ENCODE data around the gene RAB5A.
A peak's percentile ranks its signal among the peaks of the same experiment; 100 is the strongest.
"Not testable (repeated sequence)": the region's sequence is repeated elsewhere in the genome, so short reads cannot be mapped to it uniquely, and the experiment has no call there.

Gene RAB5A, protein sequence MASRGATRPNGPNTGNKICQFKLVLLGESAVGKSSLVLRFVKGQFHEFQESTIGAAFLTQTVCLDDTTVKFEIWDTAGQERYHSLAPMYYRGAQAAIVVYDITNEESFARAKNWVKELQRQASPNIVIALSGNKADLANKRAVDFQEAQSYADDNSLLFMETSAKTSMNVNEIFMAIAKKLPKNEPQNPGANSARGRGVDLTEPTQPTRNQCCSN

DNA sequence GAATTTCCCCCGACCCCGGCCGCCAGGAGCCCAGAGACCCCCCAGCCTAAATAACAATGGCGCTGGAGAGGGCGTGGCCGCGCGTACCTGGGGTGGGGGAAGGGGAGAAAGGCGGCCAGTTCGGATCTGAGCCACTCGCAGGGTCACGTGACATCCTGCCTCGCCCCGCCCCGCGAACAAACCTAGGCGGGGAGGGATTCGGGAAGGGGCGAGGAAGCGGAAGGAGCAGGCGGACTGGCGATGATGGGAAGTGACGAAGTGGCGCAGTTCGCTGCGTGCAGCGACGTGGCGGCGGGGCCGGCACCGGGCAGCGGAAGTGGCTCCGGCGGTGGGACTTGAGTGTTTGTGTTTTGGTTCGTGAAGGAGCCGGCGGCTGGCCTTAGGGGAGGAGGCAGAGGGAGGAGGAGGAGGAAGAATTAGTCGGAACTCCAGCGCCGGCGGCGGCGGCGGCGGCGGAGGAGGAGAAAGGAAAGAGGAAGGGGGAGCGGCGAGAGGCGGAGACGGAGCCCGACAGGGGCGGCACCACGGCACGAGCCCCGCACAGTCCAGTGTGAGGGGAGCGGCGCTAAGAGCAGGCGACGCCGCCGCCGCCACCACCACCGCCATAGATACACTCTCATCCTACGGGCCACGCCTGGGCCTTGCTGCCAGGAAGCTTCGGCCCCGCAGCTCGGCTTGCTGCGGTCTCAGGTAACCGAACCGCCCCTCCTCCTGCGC, at the start of gene RAB5A:
TSS of gene RAB5A (plus strand) at position 266 of the 717 bp plus-strand sequence. CDS start 3,802 bp downstream, outside the sequence.
- peak; percentile 95 for FAIRE-seq

DNA sequence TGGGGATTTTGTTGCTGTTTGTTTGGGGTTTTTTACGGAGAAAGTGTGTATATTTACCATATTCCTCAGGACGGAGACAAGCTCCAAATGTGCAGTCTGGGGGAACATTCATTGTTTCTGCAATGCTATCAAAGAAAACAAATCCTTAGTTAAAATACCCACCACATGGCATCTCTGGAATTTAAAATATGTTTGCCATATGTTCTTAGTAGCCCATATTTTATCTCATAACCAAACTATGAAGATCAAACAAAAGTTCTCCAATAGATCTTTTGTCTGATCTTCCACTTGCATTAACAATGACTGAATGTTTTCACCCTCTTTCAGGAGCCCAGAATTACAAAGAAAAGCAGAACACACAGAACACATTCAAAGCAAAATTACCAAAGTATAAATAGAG, 48.2 kb upstream of the RAB5A start:
- FAIRE-seq, result no peak

DNA sequence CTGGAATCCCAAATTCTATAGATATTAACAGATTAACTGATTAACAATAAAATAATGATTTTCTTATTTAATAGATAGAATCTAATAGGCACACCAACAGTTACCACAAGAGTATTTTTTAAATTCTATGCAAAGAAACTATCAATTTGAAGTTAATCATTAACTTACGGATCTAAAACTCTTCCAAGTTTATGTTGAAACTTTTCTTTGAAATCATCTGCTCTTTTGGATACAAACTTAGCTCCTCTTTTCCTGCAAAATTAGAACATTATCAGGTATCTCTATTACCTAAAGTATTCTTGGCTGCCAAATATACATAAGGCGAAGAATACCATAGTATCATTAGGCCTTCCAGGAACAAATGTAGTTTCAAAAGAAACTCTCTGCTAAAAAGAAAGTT, 47.6 kb upstream of the RAB5A start:
- no peak for FAIRE-seq

DNA sequence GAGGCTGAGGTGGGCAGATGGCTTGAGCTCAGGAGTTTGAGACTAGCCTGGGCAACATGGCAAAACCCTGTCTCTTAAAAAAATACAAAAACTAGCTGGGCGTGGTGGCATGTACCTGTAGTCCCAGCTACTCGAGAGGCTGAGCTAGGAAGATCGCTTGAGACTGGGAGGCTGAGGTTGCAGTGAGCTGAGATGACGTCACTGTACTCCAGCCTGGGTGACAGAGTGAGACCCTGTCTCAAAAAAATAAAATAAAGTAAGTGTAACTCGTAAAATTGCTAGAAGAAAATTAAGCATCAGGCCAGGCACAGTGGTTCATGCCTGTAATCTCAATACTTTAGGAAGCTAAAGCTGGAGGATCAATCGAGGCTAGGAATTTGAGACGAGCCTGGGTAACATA, 47.1 kb upstream of the RAB5A start:
- FAIRE-seq, result not testable (repeated sequence)

DNA sequence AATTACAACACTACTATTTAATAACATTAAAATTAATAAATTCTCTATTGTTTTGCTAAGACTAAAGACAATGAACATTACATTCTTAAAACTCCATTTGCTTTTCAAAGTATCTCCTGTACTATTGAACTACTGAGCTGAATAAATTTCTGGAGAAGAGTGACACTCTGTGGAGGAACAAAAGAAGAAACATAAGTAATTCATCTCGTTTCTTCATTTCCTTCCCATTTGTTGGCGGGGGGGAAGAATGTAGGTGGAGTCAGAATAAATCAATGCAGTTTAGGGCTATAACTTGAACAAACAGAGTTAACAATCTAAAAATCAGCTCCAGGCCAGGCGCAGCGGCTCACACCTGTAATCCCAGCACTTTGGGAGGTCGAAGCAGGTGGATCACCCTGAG, 45.6 kb upstream of the RAB5A start:
- no peak for FAIRE-seq

DNA sequence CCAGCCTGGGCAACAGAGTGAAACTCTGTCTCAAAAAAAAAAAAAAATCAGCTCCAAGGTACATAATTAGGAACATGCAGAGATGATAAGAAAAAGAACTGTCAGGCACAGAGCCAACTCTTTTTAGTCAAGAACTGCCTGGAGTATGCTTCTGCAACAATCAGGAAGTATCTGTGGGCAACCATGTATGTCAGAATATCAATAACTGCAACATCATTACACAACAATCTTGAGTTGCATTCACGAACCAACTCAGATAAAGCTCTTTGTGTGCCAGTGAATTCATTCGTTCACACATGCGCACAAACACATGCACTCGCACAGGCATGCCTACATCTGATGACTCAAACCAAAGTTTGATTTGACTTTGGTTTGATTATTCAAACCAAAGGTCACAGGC, 45.0 kb upstream of the RAB5A start:
- FAIRE-seq, result no peak

DNA sequence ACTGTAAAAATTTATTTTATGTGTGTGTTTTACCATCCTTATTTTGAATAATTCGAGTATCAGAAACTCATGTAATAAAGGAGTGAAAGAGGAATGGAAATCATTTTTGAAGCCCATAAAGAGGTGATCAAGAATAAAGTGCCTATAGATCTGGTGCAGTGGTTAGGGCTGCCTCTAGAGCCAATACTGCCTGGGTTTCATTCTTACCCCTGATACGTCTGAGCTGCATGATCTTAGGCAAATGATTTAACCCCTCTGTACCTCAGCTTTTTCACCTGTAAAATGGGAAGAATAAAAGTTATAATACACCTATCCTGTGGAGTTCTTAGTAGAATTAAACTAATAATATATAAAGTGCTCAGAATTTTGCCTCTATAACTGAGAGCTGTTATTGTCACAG, 43.2 kb upstream of the RAB5A start:
- FAIRE-seq, result no peak

DNA sequence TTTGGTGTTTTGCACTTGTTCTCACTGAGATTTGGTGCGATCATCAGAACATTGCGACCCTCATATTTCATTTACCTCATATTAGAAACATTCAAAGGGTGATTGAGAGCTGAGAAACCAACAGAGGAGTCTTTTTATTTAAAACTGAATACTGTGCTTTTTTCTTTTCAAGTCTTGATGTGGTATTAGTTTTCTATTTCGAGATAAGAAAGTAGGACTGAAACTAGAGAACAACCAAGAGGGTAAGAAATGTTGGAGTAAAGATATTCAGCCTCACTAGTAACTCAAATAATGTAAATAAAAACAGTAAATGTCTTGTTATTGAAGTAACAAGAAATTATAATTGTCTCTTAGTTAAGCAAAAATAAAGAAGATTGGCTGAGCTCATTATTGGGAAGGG, 39.4 kb upstream of the RAB5A start:
- no peak for FAIRE-seq

DNA sequence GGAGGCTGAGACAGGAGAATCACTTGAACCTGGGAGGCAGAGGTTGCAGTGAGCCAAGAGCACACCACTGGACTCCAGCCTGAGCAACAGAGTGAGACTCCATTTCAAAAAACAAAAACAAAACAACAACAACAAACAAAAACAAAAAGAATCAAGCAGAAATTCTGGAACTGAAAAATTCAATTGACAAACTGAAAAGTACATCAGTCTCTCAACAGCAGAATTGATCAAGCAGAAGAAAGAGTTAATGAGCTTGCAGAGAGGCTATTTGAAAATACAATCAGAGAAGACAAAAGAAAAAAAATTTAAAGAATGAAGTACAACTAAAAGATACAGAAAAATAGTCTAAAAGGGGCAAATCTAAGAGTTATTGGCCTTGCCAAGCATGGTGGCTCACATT, 35.4 kb upstream of the RAB5A start:
- no peak for FAIRE-seq

DNA sequence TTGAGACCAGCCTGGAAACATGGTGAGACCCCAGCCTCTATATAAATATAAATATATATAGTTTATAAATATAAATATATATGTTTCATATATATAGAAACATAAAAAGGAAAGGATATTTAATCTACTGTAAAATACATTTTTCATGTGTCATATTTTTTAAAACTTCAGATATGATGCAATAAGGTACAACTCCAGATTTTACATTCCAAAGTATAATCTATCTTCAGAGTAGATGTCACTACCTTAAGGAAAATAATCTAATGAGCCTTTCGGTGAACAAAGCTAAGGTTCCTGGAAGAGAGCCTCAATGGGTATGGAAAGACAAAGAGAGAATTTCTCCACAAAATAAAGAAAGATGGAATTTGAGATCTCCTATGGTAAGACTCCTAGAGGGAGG, 29.7 kb upstream of the RAB5A start:
- no peak for FAIRE-seq

DNA sequence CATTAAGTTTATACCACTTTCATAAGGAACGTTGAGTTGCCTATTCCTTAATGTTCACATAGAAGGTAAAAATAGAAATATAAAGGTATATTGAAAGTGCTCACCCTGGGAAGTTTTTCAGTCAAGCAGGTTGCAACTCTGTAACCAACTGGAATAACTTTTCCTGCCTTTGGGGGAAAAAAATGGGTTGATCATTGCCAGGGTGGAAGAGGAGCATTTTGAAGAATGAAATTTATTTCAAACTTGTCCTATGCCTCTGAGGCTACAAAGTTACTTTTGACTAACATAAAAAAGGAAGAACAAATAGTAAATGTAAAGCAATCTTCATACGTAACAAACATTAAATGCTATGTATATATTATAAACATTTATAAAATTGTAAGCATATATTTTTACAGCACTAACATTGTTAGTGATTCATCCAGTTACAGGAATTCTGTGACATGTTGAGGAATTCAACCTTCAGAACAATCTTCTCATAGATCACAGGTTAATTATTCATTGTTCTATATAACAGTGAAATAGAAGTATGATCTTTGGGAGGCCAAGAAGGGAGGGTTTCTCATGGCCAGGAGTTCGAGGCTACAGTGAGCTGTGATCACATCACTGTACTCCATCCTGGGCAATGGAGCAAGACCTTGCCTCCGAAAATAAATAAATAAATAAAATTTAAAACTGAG, 26.4 kb upstream of the RAB5A start:
- no peak for FAIRE-seq

DNA sequence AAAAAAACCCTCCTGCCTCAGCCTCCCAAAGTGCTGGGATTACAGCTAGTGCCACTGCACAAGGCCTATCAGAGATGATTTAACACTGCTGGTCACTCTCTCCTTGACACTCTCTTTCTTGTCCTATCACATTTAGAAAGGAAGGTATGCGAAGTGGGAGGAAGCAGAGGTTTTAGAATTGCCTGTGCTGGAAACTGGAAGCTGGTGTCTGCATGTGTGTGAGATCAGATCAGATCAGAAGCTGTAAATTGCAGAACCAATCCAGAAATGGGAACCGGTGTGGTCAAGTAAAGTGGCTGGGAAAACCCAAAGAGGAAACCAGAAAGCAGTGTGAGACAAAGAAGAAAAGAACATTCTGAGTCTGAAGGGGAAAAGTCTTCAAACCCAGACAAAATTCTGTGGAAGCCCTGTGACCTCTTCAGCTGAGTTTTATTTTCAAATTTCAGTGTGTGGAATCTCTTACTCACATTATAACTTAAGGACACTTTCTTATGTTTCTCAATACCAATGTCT, 15.7 kb upstream of the RAB5A start:
- no peak for FAIRE-seq

DNA sequence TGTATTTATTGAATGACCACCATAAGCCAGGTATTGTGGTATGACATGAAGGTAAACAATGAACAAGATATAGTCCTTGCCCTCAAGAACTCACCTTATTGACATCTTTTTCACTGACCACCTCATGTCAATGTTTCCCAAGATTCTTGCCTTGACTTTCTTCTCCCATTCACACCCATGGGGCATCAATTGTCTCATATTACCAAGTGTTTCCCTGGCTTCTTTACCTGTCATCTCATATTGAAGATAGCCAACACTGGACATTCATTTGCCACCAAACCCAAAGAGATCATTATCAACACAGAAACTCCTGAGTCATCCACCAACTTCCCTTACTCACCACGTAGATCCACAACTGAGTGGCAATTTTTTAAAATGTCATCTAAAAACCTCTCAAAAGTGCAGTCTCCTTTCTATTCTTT, 15.1 kb upstream of the RAB5A start:
- FAIRE-seq, result no peak

DNA sequence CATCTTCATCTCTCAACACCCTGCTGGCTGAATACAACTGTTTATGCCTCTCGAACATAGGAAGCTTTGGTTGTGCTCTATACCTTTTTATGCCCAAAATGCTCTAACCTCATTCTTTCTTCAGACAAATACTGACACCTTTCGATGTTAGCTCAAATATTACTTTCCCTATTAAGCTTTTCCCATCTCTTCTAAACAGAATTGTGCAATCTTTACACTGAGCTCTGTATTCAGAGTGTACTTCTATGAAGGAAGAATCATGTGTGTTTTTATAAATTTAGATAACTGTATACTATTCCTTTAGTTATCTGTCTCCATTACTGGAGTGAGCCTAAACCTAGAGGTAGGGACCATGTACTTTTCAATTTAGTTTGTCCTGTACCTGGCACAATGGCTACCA, 14.5 kb upstream of the RAB5A start:
- FAIRE-seq, result no peak

DNA sequence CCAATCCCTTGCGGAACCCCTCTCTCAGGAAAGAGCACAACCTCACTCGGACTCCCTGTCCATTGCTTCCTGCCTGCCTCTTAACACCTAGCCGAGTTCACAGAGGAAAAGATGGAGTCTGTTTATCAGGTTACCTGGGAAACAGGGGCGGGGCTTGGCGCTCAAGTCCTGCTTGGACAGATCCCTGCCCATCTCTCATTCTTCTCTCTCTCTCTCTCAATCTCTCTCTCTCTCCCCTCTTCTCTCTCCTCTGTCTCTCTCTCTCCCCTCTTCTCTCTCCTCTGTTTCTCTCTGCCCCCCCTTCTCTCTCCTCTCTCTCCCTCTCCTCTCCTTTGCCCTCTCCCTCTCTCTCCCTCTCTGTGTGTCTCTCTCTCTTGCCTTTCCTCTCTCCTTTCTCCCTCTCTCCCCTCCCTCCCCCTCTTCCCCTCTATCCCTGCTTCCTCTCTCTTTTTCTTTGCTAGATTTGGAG, 12.8 kb upstream of the RAB5A start, which contains the start of gene EFHB:
TSS of gene EFHB (minus strand) at position 120 of the 469 bp plus-strand sequence. CDS start 199 bp downstream, outside the sequence.
- FAIRE-seq, result no peak

DNA sequence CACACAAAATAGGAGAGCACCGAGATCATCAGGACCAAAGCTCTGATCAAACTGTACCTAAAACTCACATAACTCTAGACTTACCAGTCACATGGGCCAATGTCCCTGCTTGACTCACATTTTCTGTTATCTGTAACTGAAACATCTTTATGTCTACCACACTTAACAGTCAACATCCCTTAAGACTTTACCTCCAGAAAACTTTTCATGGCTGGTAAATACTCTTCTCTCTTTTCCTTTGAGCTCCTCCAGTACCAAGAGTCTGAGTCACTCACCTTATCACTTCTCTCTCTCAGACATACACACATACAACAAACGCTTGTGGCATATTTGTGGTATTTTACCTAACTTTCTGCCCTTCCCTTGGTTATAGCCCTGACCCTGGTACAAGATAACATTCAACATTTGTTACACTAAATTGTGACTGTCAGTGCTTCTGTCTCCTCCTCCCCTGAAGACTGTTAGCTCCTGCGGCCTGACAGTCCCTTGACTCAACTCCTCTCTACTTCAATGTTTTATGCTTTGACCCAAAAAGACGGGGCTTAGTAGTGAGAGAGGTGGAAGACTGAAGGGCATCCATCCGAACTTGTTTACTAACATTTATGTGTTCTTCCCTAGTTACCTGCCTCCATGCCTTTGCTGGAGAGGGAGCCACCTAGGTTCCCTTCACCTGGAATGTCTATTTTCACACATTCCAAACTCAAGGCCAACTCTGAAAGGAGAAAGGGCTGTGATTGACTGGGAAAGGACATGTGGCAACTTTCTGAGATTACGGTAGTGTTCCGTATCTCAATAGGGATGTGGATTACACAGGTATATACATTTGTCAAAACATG, 9.2 kb upstream of the RAB5A start:
- FAIRE-seq, result no peak

DNA sequence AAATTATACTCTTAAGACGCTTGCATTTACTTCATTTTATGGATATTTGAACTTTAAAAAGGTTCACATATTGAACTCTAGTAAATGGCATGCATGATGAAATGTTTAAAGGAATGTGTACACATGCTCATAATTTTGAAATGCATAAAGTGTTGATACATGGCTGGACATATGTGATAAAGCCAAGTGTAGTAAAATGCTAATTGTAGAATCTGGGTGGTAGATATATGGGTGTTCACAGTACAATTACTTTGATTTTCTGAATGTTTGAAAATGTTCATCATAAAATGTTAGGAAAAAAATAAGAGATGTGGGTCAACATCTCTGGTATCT, 8.6 kb upstream of the RAB5A start:
- no peak for FAIRE-seq

DNA sequence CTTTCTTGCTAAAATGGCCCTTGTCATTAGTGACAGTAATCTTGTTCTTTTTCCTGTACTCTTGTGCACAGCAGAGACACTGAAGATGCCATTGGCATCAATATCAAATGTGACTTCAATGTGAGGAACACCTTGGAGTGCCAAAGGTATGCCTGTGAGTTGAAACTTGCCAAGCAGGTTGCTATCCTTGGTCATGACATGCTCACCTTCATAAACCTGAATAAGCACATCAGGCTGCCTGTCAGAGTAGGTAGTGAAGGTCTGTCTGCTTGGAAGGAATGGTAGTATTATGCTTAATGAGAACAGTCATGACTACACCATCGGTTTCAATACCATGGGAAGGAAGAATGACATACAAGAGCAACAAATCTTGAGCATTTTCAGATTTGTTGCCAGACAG, 6.3 kb upstream of the RAB5A start:
- no peak for FAIRE-seq

DNA sequence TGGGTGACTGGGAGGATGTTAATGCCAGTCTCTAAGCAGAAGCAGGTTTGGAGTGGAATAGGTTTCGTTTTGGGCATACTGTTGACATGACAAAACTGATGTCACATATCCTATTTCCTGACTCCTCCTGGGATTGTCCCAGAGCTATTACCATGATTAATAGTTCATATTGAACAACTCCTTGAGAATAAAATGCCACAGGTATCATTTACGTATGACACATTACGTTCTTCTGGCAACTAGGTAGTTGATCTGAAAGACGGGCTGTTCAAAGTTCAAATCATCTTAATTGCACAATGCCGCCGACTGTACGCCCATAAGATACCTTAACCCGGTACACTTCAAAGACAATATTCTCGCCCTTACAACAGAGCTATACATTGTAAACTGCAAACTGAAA, 1.4 kb upstream of the RAB5A start:
- no peak for FAIRE-seq

DNA sequence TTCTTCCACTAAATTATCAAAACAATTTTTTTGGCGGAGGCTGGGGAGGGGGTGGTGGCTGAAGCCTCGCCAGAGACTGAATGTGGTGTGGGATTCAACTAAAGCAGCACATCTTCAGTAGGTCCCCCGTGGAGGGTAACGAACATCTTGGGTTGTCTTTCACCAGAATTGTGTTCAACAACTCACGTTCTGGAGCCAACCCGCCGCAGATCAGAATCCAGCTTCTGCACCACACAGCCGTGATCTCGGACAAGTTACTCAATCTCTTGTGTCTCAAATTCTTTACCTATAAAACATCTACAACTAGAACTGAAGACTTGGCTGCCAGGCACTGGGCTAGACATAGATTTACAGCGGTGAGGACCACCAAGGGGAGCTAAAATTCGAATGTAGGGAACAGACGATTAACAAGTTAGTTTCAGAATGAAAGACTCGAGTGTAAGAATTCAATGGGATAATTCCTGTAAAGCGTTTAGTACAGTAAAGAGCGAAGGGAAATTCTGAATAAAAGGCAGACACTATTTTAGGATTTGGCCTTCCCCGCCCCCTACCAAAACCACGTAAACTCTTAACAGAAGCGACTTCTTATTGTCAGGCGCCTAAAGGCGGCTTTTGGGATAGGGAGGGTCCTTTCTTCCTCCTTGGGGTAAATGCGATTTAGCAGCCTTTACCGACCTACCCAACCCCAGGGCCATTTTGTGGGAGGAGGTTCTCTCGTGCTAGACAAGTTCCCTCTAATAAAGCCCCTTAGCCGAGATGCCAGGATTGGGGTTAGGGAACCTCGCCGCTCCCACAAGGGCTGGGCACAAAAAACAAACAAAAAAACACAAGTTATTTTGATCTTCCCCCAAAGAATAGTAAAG, 697 bp upstream of the RAB5A start:
- no peak for FAIRE-seq

DNA sequence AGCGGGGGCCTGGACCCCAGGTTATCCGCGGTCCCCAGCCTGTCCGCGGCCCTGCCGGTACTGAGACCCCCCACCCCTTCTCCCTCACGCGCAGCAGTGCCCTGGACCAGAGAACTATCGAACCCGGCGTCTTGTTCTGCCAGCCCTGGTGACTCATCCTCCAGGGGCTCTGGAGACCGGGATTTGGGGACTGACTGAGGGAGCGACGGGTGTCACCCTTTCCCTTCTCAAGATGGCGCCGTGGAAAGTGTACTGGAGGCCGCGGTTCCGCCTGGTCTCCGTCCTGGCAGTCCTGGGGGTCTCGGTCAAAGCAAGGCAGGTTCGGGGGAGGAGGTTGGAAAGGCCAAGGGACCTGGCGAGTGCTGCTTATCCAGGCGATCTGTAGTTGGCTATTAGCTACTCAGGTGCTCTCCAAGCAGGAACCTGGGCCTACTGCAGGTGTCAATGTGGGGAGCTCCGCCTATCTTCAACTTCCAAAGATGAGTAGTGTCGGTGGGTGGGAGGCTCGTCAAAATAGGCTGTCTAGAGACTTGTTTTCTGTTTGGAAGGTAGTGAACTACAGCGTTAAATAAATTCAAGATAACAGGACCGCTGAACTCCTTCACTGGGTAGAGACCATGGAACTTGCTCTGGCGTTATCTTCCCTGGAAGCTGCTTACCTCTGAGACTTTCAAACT, 790 bp downstream of the RAB5A start:
- FAIRE-seq, result no peak

Data from A204.1 (cell line).